ENCODE data around the gene CPA5. TPM values are rescaled to one million over a fixed set of nuclear protein-coding genes. Genes with fewer than 3 reads are reported as not detected.
"Not testable (repeated sequence)": the region's sequence is repeated elsewhere in the genome, so short reads cannot be mapped to it uniquely, and the experiment has no call there.

Gene CPA5
- not detected in 2 replicates for total RNA-seq (2014; rRNA removed; shearing (Covaris generic))
- not detected in 2 replicates for polyA plus RNA-seq (2014; cell fraction: nucleus; rRNA removed)

- no peak for DNase-seq (ENCODE audit: extremely low read depth, low read depth)
These were observed at the start of gene CPA5 for GRCh38 chr7:130344271-130344866. Gene CPA5 (plus strand): TSS chr7:130344816. CDS start chr7:130346486, 1,670 bp downstream.

GRCh38 chr7:130296221-130296951, 48.2 kb upstream of the CPA5 start:
- DNase-seq (ENCODE audit: extremely low read depth, low read depth), result no peak

GRCh38 chr7:130297628-130298543, 46.7 kb upstream of the CPA5 start:
- no peak for DNase-seq (ENCODE audit: extremely low read depth, low read depth)

GRCh38 chr7:130298544-130299326, 45.9 kb upstream of the CPA5 start:
- DNase-seq (ENCODE audit: extremely low read depth, low read depth), result no peak

GRCh38 chr7:130299866-130300265, 44.8 kb upstream of the CPA5 start:
- no peak for DNase-seq (ENCODE audit: extremely low read depth, low read depth)

GRCh38 chr7:130301501-130302020, 43.1 kb upstream of the CPA5 start:
- DNase-seq (ENCODE audit: extremely low read depth, low read depth), result no peak

GRCh38 chr7:130302649-130303048, 42.0 kb upstream of the CPA5 start:
- DNase-seq (ENCODE audit: extremely low read depth, low read depth), result no peak

- DNase-seq (ENCODE audit: extremely low read depth, low read depth), result no peak
These were observed 41.5 kb upstream of the CPA5 start for GRCh38 chr7:130303127-130303526.

GRCh38 chr7:130303551-130303950, 41.1 kb upstream of the CPA5 start:
- DNase-seq (ENCODE audit: extremely low read depth, low read depth), result no peak

- no peak for DNase-seq (ENCODE audit: extremely low read depth, low read depth)
These were observed 40.6 kb upstream of the CPA5 start for GRCh38 chr7:130303982-130304381.

GRCh38 chr7:130304878-130305277, 39.7 kb upstream of the CPA5 start:
- DNase-seq (ENCODE audit: extremely low read depth, low read depth), result no peak

- no peak for DNase-seq (ENCODE audit: extremely low read depth, low read depth)
These were observed 39.1 kb upstream of the CPA5 start for GRCh38 chr7:130305433-130306042.

GRCh38 chr7:130309986-130310385, 34.6 kb upstream of the CPA5 start:
- DNase-seq (ENCODE audit: extremely low read depth, low read depth), result no peak

GRCh38 chr7:130314305-130314704, 30.3 kb upstream of the CPA5 start:
- no peak for DNase-seq (ENCODE audit: extremely low read depth, low read depth)

GRCh38 chr7:130319541-130319940, 25.1 kb upstream of the CPA5 start:
- DNase-seq (ENCODE audit: extremely low read depth, low read depth), result no peak

- not testable (repeated sequence) for DNase-seq (ENCODE audit: extremely low read depth, low read depth)
These were observed 22.9 kb upstream of the CPA5 start for GRCh38 chr7:130321542-130322229.

- no peak for DNase-seq (ENCODE audit: extremely low read depth, low read depth)
These were observed 22.0 kb upstream of the CPA5 start for GRCh38 chr7:130322615-130323014.

GRCh38 chr7:130324306-130324943, 20.2 kb upstream of the CPA5 start:
- DNase-seq (ENCODE audit: extremely low read depth, low read depth), result no peak

- DNase-seq (ENCODE audit: extremely low read depth, low read depth), result no peak
These were observed 14.9 kb upstream of the CPA5 start for GRCh38 chr7:130329681-130330080.

Data from NCI-H460 (cell line).